ENCODE data around the gene GNAS-AS1. TPM values are rescaled to one million over a fixed set of nuclear protein-coding genes. Genes with fewer than 3 reads are reported as not detected.

GNAS-AS1 gene
- total and polyA plus RNA-seq, 2 donors from 2014 or later, result 0.37 to 0.88 TPM

DNA sequence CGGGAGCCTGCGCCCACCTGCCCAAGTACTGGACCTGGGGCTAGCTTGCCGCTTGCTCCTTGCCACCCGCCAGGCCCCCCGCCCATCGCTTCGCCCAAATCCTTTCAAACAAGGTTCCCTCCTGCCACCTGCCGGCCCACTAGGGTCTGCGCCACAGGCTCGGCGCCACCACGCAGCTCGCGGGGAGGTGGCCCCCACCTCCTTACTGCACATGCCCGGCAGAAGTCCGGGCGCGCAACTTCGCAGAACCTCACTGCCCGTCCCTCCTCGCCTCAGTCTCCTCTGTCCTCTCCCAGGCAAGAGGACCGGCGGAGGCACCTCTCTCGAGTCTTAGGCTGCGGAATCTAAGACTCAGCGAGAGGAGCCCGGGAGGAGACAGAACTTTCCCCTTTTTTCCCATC, 11.2 kb downstream of the GNAS-AS1 start:
- FAIRE-seq (no peak), DNase-seq (peak; percentile 61 to 80 (median 67))
- Histone ChIP-seq H3K4me1 (ENCODE audit: control insufficient read depth in 2 of 3, insufficient read depth in 2 of 3, low read depth in 1 of 3, low read length in 3 of 3) (peaks cover 0 to 3% (median 0%) of the 10 kb centered on the region in 3 donors), H3K9ac (ENCODE audit: low read length in 3 of 3) (no peak overlapping the region), H3K9me3 (ENCODE audit: control insufficient read depth in 2 of 3, insufficient read depth in 1 of 3, low read length in 3 of 3) (no peaks in the 10 kb centered on the region), H3K4me3 (ENCODE audit: low read length in 3 of 3) (peak overlapping the region in 1 of 3 donors; percentile 17), H3K36me3 (ENCODE audit: control insufficient read depth in 2 of 3, insufficient read depth in 3 of 3, low read length in 3 of 3) (no peaks in the 10 kb centered on the region), H3K27ac (ENCODE audit: low read depth in 2 of 2, low read length in 2 of 2) (no peak overlapping the region), H3K27me3 (ENCODE audit: control insufficient read depth, insufficient read depth, low read length) (peaks cover 3% of the 10 kb centered on the region)
- intact Hi-C loops (cut with DNase I), result no loop called here
- peak; percentile 31 for TF ChIP-seq CTCF (IDR thresholded peaks at IDR 0.05; ENCODE audit: borderline replicate concordance, extremely low read depth, insufficient read depth)

DNA sequence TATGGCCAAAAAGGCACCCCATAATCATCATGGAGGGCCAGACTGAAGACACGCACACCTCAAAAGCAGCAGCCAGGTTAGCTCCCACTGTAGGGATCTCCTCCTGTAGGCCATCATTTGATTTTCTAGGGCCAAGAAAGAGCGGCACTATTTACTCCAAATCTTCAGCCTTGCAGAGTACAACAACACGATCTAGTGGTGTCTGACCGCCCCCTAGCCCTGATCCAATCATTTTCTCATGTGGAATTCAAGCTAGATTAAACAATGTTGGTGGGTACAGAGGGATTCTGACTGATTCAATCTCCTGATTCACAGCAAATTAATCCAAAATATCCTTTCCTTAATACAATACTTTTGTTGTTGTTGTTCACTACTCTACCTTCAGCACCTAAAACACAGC, 12.5 kb downstream of the GNAS-AS1 start:
- TF ChIP-seq CTCF (IDR thresholded peaks at IDR 0.05; ENCODE audit: borderline replicate concordance, extremely low read depth, insufficient read depth), result no peak
- no peak for DNase-seq
- Histone ChIP-seq H3K9ac (ENCODE audit: low read length in 3 of 3) (no peak overlapping the region), H3K4me1 (ENCODE audit: control insufficient read depth in 2 of 3, insufficient read depth in 2 of 3, low read depth in 1 of 3, low read length in 3 of 3) (peaks cover 0 to 3% (median 0%) of the 10 kb centered on the region in 3 donors), H3K36me3 (ENCODE audit: control insufficient read depth in 2 of 3, insufficient read depth in 3 of 3, low read length in 3 of 3) (no peaks in the 10 kb centered on the region), H3K27ac (ENCODE audit: low read depth in 2 of 2, low read length in 2 of 2) (no peak overlapping the region), H3K4me3 (ENCODE audit: low read length in 3 of 3) (no peak overlapping the region), H3K9me3 (ENCODE audit: control insufficient read depth in 2 of 3, insufficient read depth in 1 of 3, low read length in 3 of 3) (no peaks in the 10 kb centered on the region), H3K27me3 (ENCODE audit: control insufficient read depth, insufficient read depth, low read length) (peaks cover 3% of the 10 kb centered on the region)
- intact Hi-C loops (cut with DNase I), result no loop called here
- no peak for FAIRE-seq

GRCh38 chr20:58837717-58838116, 13.0 kb downstream of the GNAS-AS1 start:
- Histone ChIP-seq H3K9ac (ENCODE audit: low read length in 3 of 3) (no peak overlapping the region), H3K9me3 (ENCODE audit: control insufficient read depth in 2 of 3, insufficient read depth in 1 of 3, low read length in 3 of 3) (no peaks in the 10 kb centered on the region), H3K27ac (ENCODE audit: low read depth in 2 of 2, low read length in 2 of 2) (no peak overlapping the region), H3K4me3 (ENCODE audit: low read length in 3 of 3) (no peak overlapping the region), H3K27me3 (ENCODE audit: control insufficient read depth, insufficient read depth, low read length) (peaks cover 3% of the 10 kb centered on the region), H3K36me3 (ENCODE audit: control insufficient read depth in 2 of 3, insufficient read depth in 3 of 3, low read length in 3 of 3) (no peaks in the 10 kb centered on the region), H3K4me1 (ENCODE audit: control insufficient read depth in 2 of 3, insufficient read depth in 2 of 3, low read depth in 1 of 3, low read length in 3 of 3) (peaks cover 0 to 3% (median 0%) of the 10 kb centered on the region in 3 donors)
- no peak for FAIRE-seq
- intact Hi-C loops (cut with DNase I), result no loop called here
- TF ChIP-seq CTCF (IDR thresholded peaks at IDR 0.05; ENCODE audit: borderline replicate concordance, extremely low read depth, insufficient read depth), result no peak
- no peak for DNase-seq

DNA sequence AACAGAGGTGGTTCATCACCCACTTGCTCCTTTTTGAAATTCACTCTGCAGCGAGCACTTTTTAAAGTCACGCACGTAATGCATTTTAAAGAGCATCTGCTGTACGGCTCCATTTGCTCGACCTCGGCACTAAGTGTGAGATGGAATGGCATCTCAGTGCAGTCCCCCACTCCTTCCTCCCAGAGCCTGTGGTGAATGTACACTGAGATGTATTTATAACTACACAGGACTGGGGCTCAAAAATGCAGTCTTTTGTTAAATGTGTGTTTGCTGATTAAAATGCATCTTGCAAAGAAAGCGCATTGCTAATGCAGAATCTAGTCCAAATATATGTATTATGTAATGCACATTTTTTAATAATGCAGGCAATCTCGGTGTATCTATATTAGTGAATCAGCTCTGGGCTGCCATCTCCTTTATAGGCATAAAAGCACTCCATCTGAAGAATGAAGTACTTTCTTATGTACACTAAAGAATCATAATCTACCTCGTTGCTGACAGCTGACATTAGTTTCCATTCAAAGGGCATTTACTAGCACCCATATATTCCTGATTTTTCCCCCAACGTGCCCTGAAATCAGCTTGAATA, 14.0 kb downstream of the GNAS-AS1 start:
- Histone ChIP-seq H3K9ac (ENCODE audit: low read length in 3 of 3) (no peak overlapping the region), H3K27me3 (ENCODE audit: control insufficient read depth, insufficient read depth, low read length) (no peaks in the 10 kb centered on the region), H3K27ac (ENCODE audit: low read depth in 2 of 2, low read length in 2 of 2) (no peak overlapping the region), H3K9me3 (ENCODE audit: control insufficient read depth in 2 of 3, insufficient read depth in 1 of 3, low read length in 3 of 3) (no peaks in the 10 kb centered on the region), H3K4me1 (ENCODE audit: control insufficient read depth in 2 of 3, insufficient read depth in 2 of 3, low read depth in 1 of 3, low read length in 3 of 3) (peaks cover 0 to 3% (median 0%) of the 10 kb centered on the region in 3 donors), H3K4me3 (ENCODE audit: low read length in 3 of 3) (no peak overlapping the region), H3K36me3 (ENCODE audit: control insufficient read depth in 2 of 3, insufficient read depth in 3 of 3, low read length in 3 of 3) (no peaks in the 10 kb centered on the region)
- FAIRE-seq (no peak), DNase-seq (no peak)
- no peak for TF ChIP-seq CTCF (IDR thresholded peaks at IDR 0.05; ENCODE audit: borderline replicate concordance, extremely low read depth, insufficient read depth)
- intact Hi-C loops (cut with DNase I), result no loop called here

Measured in kidney (tissue), 14 donors.